ENCODE data around the gene KRT36. TPM values are rescaled to one million over a fixed set of nuclear protein-coding genes. Genes with fewer than 3 reads are reported as not detected.

The KRT36 gene
- total RNA-seq, 2 experiments from 2014 or later: not detected

GRCh38 chr17:41467561-41467960 lies 22.1 kb downstream of the KRT36 start:
- no peaks in the 10 kb centered on the region for H3K36me3 Mint-ChIP-seq
- DNase-seq (no peak), ATAC-seq (no peak)
- no peaks in the 10 kb centered on the region for H3K9me3 Mint-ChIP-seq (ENCODE audit: low read depth)
- H3K27me3 Mint-ChIP-seq: peaks cover 9% of the 10 kb centered on the region
- H3K27ac Mint-ChIP-seq: no peak overlapping the region
- no peak overlapping the region for H3K4me3 Mint-ChIP-seq
- H3K4me1 Mint-ChIP-seq: peaks cover 6% of the 10 kb centered on the region
- CTCF ChIA-PET: no interaction called here

GRCh38 chr17:41466988-41467387 lies 22.7 kb downstream of the KRT36 start, which contains the start of gene KRT32:
KRT32 (minus strand) TSS chr17:41467386; CDS start chr17:41467325, 61 bp downstream.
- Mint-ChIP-seq H3K36me3 (no peaks in the 10 kb centered on the region), H3K4me1 (peaks cover 6% of the 10 kb centered on the region), H3K9me3 (ENCODE audit: low read depth) (no peaks in the 10 kb centered on the region), H3K4me3 (no peak within 1 kb of the TSS), H3K27ac (no peak within 1 kb of the TSS), H3K27me3 (peaks cover 9% of the 10 kb centered on the region)
- no peak for DNase-seq
- CTCF ChIA-PET: no interaction called here
- ATAC-seq: no peak

DNA sequence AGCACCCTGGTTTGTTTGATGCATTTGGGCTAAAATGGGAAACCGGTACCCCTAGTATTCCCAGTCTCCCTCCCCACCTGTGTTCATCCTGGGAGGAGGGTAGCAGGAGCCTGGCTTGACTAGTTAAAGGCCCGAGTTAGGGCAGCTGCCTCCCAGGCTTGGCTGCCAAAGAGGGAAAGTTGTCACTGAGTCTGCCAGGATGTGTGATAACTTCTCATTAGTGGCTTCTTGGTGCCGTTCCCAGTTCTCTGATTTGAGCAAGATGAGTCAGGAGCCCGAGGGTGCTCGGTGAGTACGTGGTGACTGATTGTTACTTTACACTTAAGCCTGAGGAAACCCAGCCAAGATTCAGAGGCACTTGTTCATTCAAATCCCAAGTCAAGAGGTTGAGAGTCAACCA lies 25.0 kb downstream of the KRT36 start:
- H3K4me3 Mint-ChIP-seq: no peak overlapping the region
- peaks cover 4% of the 10 kb centered on the region for H3K27me3 Mint-ChIP-seq
- CTCF ChIA-PET: no interaction called here
- H3K4me1 Mint-ChIP-seq: no peaks in the 10 kb centered on the region
- no peaks in the 10 kb centered on the region for H3K36me3 Mint-ChIP-seq
- no peaks in the 10 kb centered on the region for H3K9me3 Mint-ChIP-seq (ENCODE audit: low read depth)
- no peak overlapping the region for H3K27ac Mint-ChIP-seq
- DNase-seq (no peak), ATAC-seq (no peak)

DNA sequence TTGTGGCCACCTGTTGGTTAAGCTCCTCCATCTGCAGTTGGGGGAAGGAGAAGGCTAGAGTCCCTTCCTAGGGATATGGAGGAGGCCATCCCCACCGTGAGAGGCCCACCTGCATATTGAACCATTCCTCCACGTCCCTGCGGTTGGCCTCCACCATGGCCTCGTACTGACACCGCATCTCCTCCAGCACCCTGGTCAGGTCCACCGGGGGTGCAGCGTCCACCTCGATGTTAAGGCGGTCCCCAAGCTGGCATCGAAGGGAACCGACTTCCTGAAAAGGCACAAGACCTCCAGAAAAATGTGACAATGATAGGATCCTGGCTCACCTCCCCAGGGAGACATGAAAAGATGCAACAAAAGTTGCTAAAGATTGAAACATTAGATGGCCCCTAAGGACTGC lies 25.5 kb downstream of the KRT36 start:
- no peak overlapping the region for H3K27ac Mint-ChIP-seq
- H3K4me3 Mint-ChIP-seq: no peak overlapping the region
- H3K9me3 Mint-ChIP-seq (ENCODE audit: low read depth): no peaks in the 10 kb centered on the region
- DNase-seq: no peak
- no peak for ATAC-seq
- CTCF ChIA-PET: interaction anchor here (0.7 kb wide), 1 partner anchor 515 kb away, joined by 3 read pairs; no protein-coding TSS in a partner anchor
- H3K27me3 Mint-ChIP-seq: peaks cover under 1% of the 10 kb centered on the region
- H3K36me3 Mint-ChIP-seq: no peaks in the 10 kb centered on the region
- no peaks in the 10 kb centered on the region for H3K4me1 Mint-ChIP-seq

DNA sequence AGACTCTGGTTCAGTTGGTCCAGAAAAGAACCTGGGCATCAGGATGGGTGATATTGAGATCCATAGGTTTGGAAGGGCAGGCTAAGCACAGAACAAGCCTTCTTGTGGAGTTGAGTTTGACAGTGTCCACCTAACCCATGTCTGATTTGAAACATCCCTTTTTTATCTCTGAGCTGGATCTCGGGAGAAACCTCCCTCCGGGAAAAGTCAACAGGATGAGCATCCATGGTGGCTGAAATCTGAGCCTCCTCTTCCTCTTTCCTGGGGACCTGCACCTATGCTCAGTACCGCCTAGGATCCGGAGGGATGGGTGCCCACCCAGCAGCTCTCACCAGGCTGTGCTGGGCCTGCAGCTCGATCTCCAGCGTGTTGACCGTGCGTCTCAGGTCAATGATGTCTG lies 26.0 kb downstream of the KRT36 start:
- Mint-ChIP-seq H3K27me3 (no peaks in the 10 kb centered on the region), H3K9me3 (ENCODE audit: low read depth) (no peaks in the 10 kb centered on the region), H3K4me3 (no peak overlapping the region), H3K4me1 (no peaks in the 10 kb centered on the region), H3K27ac (no peak overlapping the region), H3K36me3 (no peaks in the 10 kb centered on the region)
- ATAC-seq (no peak), DNase-seq (no peak)
- CTCF ChIA-PET: interaction anchor here (0.7 kb wide), 1 partner anchor 514 kb away, joined by 3 read pairs; no protein-coding TSS in a partner anchor

DNA sequence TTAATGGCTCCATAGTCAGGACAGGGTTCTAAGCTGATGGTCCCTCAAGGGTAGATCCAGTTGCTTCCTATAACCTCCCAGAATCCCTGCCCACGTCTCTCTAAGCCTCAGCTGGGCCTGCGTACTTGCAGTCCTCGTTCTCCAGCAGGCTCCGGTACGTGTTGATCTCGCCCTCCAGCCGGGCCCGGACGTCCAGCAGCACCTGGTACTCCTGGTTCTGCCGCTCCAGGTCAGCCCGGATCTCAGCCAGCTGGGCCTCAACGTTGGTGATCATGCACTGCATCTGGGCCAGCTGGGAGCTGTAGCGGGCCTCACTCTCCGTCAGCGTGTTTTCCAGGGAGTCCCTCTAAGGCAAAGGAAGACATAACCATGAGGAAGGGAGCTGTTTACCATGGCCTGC lies 27.0 kb downstream of the KRT36 start:
- Mint-ChIP-seq H3K9me3 (ENCODE audit: low read depth) (no peaks in the 10 kb centered on the region), H3K4me1 (no peaks in the 10 kb centered on the region), H3K27me3 (peaks cover 3% of the 10 kb centered on the region), H3K4me3 (no peak overlapping the region), H3K36me3 (no peaks in the 10 kb centered on the region), H3K27ac (no peak overlapping the region)
- ATAC-seq (no peak), DNase-seq (no peak)
- CTCF ChIA-PET: interaction anchor here (1.3 kb wide), 1 partner anchor 33 kb away, joined by 3 read pairs; no protein-coding TSS in a partner anchor

GRCh38 chr17:41457676-41458075 lies 32.0 kb downstream of the KRT36 start:
- peaks cover 6% of the 10 kb centered on the region for H3K27me3 Mint-ChIP-seq
- H3K27ac Mint-ChIP-seq: no peak overlapping the region
- CTCF ChIA-PET: no interaction called here
- H3K4me1 Mint-ChIP-seq: no peaks in the 10 kb centered on the region
- no peak for ATAC-seq
- no peaks in the 10 kb centered on the region for H3K36me3 Mint-ChIP-seq
- no peaks in the 10 kb centered on the region for H3K9me3 Mint-ChIP-seq (ENCODE audit: low read depth)
- H3K4me3 Mint-ChIP-seq: no peak overlapping the region
- no peak for DNase-seq

GRCh38 chr17:41456204-41456603 lies 33.5 kb downstream of the KRT36 start:
- Mint-ChIP-seq H3K9me3 (ENCODE audit: low read depth) (no peaks in the 10 kb centered on the region), H3K4me1 (no peaks in the 10 kb centered on the region), H3K4me3 (no peak overlapping the region), H3K36me3 (no peaks in the 10 kb centered on the region), H3K27me3 (peaks cover 8% of the 10 kb centered on the region), H3K27ac (no peak overlapping the region)
- no peak for ATAC-seq
- CTCF ChIA-PET: no interaction called here
- DNase-seq: no peak

GRCh38 chr17:41455236-41455635 lies 34.5 kb downstream of the KRT36 start:
- no peak overlapping the region for H3K4me3 Mint-ChIP-seq
- H3K27me3 Mint-ChIP-seq: peaks cover 11% of the 10 kb centered on the region
- no peaks in the 10 kb centered on the region for H3K9me3 Mint-ChIP-seq (ENCODE audit: low read depth)
- no peaks in the 10 kb centered on the region for H3K4me1 Mint-ChIP-seq
- ATAC-seq: no peak
- no peak for DNase-seq
- H3K36me3 Mint-ChIP-seq: no peaks in the 10 kb centered on the region
- H3K27ac Mint-ChIP-seq: no peak overlapping the region
- CTCF ChIA-PET: no interaction called here

- no peak for DNase-seq
- H3K27me3 Mint-ChIP-seq: peaks cover 10% of the 10 kb centered on the region
- H3K4me1 Mint-ChIP-seq: no peaks in the 10 kb centered on the region
- no peak for ATAC-seq
- no peak overlapping the region for H3K27ac Mint-ChIP-seq
- CTCF ChIA-PET: no interaction called here
- no peaks in the 10 kb centered on the region for H3K36me3 Mint-ChIP-seq
- no peaks in the 10 kb centered on the region for H3K9me3 Mint-ChIP-seq (ENCODE audit: low read depth)
- H3K4me3 Mint-ChIP-seq: no peak overlapping the region
These were observed 36.6 kb downstream of the KRT36 start for GRCh38 chr17:41453066-41453465.

DNA sequence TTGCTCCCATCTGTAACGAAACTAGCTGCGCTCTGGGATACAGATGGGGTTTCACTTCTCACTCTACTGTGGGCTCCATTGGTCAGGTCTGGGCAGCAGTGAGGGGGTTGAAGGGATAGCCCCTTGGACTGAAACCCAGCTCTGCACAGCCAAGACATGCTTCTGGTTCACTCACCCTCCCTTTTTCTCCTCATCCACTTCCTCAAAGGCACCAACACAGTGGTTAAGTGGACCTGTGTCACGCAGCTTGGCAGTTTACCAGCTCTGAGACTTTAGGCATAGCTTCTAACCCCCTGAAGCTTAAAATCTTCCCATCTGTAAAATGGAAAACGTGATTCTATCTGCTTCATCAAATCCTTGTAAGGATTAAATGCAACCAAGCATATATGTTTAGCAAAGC lies 37.4 kb downstream of the KRT36 start:
- Mint-ChIP-seq H3K36me3 (no peaks in the 10 kb centered on the region), H3K27ac (no peak overlapping the region), H3K9me3 (ENCODE audit: low read depth) (no peaks in the 10 kb centered on the region), H3K27me3 (peaks cover 10% of the 10 kb centered on the region), H3K4me1 (no peaks in the 10 kb centered on the region), H3K4me3 (no peak overlapping the region)
- DNase-seq: no peak
- CTCF ChIA-PET: no interaction called here
- ATAC-seq: no peak

DNA sequence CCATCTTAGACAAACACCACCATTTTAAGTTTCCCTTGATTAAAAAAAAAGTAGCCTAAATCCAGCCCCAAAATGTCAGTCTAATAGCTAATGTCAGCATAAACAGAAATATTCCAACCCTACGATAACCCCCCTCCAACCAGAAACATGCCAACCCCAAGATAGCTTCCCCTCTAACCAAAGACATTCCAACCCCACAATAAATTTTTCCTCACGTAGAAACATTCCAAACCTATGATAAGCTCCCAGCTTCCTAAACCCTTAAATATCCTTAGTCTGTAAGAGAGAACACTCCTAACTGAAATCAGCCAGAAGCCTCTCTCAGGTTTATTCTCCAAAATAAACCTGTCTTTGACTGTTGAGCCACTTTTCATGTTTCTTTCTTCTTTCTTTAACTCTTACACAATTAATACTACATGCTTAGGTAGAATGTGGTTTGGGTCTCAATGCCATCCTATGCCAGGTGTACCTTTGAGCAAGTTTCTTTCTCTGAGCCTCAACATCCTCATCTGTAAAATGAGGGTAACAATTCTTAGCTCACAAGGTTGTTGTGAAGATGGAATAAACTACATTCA lies 38.5 kb downstream of the KRT36 start:
- no peak overlapping the region for H3K27ac Mint-ChIP-seq
- peaks cover 10% of the 10 kb centered on the region for H3K27me3 Mint-ChIP-seq
- CTCF ChIA-PET: interaction anchor here (1.1 kb wide), 1 partner anchor 197 kb away, joined by 3 read pairs; no protein-coding TSS in a partner anchor
- no peak overlapping the region for H3K4me3 Mint-ChIP-seq
- ATAC-seq (no peak), DNase-seq (no peak)
- no peaks in the 10 kb centered on the region for H3K9me3 Mint-ChIP-seq (ENCODE audit: low read depth)
- no peaks in the 10 kb centered on the region for H3K4me1 Mint-ChIP-seq
- H3K36me3 Mint-ChIP-seq: no peaks in the 10 kb centered on the region

DNA sequence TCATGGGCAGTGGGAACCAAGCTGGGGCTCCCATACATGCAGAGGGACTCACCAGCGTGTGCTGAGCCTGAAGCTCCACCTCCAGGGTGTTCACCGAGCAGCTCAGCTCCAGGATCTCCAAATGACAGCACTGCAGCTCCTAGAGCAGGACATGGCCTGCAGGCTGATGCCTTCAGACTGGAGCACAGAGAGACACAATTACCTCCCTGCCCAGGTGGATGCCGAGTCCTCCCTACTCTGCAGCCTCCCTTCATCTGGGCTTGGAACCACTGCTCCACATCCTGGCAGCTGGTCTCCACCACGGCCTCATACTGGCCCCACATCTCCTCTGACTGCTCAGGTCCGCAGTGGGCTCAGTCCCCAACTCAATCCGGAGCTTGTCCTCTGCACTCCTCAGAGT lies 40.7 kb downstream of the KRT36 start:
- Mint-ChIP-seq H3K4me1 (no peaks in the 10 kb centered on the region), H3K27ac (no peak overlapping the region), H3K36me3 (no peaks in the 10 kb centered on the region), H3K9me3 (ENCODE audit: low read depth) (no peaks in the 10 kb centered on the region), H3K27me3 (peaks cover 13% of the 10 kb centered on the region), H3K4me3 (no peak overlapping the region)
- ATAC-seq (no peak), DNase-seq (no peak)
- CTCF ChIA-PET: no interaction called here

DNA sequence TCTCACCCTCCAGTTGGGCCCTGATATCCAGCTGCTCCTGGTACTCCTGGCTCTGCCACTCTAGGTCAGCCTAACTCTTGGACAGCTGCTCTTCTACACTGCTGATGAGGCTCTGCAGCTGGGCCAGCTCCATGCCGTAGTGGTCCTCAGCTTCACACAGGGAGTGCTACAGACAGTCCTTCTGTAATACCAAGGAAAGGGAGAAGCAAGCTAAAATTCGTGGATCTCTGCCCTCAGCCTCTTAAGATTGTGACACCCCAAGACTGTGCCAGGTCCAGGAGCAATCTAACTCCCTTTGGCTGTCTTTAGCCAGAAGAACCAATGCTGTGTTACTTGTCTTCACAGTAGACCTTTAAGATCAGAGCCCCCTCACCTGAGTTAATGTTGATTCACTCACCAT lies 41.2 kb downstream of the KRT36 start:
- Mint-ChIP-seq H3K27me3 (peaks cover 15% of the 10 kb centered on the region), H3K9me3 (ENCODE audit: low read depth) (no peaks in the 10 kb centered on the region), H3K4me3 (no peak overlapping the region), H3K36me3 (no peaks in the 10 kb centered on the region), H3K4me1 (no peaks in the 10 kb centered on the region), H3K27ac (no peak overlapping the region)
- no peak for ATAC-seq
- no peak for DNase-seq
- CTCF ChIA-PET: no interaction called here

- H3K4me1 Mint-ChIP-seq: no peaks in the 10 kb centered on the region
- peaks cover 28% of the 10 kb centered on the region for H3K27me3 Mint-ChIP-seq
- CTCF ChIA-PET: no interaction called here
- DNase-seq (no peak), ATAC-seq (no peak)
- H3K4me3 Mint-ChIP-seq: no peak overlapping the region
- H3K27ac Mint-ChIP-seq: no peak overlapping the region
- no peaks in the 10 kb centered on the region for H3K36me3 Mint-ChIP-seq
- no peaks in the 10 kb centered on the region for H3K9me3 Mint-ChIP-seq (ENCODE audit: low read depth)
These were observed 42.9 kb downstream of the KRT36 start for GRCh38 chr17:41446806-41447205.

All from activated CD8-positive, alpha-beta memory T cell treated with anti-CD3 and anti-CD28 coated beads, Interleukin-2, amount 10 ng/mL, durations not matched to agents 7 days and 5 days (primary cell).